UCSD-AML1 (cell line): ENCODE data around the gene CYB5B.
A peak's percentile ranks its signal among the peaks of the same experiment; 100 is the strongest.
"Not testable (repeated sequence)": the region's sequence is repeated elsewhere in the genome, so short reads cannot be mapped to it uniquely, and the experiment has no call there.

Source experiments
- DNase-seq: peaks from one replicate; lab custom pipeline; 2025; ENCODE audit not compliant: unreplicated experiment; lab: John Stamatoyannopoulos, UW

CYB5B gene

DNA sequence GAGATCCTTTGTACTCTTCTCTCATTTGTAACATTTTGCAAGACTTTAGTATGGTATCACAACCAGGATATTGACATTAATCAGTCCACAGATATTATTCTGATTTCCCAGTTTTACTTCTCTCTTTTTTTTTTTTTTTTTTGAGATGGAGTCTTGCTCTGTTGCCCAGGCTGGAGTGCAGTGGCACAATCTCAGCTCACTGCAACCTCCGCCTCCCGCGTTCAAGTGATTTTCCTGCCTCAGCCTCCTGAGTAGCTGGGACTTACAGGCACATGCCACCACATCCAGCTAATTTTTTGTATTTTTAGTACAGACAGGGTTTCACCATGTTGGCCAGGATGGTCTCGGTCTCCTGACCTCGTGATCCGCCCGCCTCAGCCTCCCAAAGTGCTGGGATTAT lies 16.6 kb downstream of the CYB5B start:
- not testable (repeated sequence) for DNase-seq

DNA sequence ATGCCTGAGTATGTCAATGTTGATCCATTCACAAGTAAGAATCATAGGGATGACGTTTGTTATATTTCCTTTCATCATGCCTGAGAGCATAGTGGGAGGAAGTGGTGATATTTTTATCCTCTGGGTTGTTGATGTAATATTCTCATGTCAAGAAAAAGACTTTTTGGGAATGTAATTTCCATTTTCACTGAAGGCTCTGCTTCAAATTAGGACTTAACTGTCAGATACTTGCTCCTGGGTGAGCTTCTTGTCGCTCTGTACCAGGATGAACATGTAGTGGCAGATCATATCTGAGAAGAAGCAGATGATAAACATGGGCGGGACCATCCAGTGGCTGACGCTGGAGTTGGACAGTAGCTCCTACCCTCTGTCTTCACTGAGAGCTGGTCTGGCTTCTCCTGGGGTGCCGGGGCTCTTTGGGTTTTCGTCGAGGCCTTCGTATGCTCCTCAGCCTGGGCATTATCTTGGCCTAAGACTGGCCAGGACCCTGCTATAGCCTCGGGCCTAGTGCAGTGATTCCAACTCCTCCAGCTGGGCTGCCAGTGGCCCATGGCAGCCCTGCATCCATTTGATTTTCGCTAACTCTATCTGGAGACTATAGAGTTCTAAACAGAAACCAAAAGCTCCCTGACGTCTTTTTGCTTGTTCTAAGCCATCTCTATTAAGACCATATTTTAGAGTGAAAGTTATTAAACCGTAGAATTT lies 19.7 kb downstream of the CYB5B start:
- peak; percentile 17 for DNase-seq

DNA sequence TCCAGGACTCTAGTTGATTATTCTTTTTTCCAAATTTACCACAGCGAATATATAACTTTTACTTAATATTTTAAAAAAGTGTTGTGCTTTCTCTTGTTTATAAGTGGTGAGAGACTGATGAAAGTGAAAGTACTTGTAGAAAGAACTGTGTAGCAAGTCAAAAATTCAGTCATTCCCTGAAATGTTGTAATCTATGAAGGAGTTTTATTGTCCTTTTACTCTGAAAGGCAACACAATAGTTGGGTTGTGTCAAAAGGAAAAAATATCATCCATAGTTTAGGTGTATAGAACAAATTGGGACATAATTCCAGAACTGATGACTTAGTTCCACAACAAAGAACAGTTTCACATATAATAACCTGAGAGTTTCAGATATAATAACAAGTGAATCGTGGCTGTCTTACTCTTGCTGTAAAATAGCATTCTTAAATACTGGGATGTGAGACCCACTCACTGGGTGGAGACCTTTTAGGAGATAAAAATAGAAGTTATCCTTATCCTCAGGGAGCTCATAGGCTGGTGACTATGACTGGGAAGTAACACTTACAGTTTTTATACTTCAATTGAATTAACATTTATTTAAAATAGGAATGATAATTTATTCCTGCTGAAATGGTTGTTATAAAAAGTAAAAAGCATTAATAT lies 20.6 kb downstream of the CYB5B start:
- DNase-seq, result no peak

DNA sequence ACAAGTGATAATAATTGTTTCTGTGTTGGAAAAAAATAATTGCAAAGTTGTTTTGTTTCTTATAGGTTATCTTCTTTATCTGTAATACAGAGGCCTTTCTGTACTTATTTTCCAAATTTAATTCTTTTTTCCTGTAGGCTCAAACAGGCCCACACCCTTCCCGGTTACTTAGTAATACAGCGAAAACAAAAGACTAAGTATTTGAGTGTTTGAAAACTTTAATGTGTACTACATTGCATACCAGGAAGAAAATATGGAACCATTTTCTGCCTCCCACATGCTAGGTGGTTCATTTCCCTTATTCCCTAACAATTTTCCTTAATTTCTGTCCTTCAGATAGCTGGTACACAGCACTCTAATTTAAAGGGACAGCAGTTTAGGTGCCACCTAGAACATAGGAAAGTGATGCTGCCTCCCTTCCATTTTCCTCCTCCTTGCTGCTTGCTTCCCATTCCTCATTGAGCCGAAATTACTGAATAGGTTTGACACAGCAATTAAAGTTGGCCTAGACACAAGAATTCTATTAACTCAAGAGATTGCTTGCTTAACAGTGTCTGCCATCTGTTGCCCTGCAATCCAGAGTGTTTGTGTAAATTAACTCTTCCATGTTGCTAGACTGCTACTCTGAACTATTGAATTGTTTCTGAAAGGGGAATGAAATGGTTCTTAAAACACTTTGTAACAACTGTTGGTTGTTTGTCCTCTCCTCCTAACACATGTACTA lies 24.2 kb downstream of the CYB5B start:
- DNase-seq, result no peak

DNA sequence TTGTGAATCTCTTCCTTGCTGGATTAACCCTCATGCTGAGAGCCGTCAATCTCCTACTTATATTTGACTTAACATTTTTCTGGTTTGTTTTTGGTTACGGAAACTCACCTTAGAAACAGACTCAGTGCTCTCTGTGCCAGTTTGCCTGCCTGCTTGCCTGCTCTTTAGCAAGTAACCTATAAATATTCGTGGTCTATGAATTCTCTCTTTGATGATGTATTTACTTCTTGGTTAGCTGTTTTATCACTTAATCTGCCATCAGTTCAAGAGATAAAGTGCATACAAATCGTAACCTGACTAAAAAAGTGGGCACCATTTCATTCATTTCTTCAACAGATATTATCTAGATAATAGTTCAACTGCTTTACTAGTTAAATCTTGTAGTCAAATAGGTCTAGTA lies 26.7 kb downstream of the CYB5B start:
- no peak for DNase-seq

DNA sequence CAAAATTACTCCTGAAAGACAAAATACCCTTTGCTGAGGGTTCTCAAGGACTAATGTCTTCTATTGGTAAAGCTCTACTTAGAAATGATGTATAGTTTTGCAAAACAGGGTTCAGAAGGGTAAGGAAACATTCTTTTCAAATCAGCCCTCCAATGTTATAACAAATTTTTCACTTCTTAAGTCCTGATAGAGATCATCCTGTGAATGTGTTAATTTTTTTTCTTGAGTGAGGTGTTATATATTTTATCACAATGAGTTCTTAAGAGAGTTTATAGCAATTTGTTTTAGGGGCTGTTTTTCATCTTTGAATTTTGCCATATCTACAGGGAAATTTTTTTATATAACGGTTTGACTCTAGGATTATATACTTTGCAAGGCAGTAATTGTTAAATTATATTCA lies 29.5 kb downstream of the CYB5B start:
- no peak for DNase-seq

DNA sequence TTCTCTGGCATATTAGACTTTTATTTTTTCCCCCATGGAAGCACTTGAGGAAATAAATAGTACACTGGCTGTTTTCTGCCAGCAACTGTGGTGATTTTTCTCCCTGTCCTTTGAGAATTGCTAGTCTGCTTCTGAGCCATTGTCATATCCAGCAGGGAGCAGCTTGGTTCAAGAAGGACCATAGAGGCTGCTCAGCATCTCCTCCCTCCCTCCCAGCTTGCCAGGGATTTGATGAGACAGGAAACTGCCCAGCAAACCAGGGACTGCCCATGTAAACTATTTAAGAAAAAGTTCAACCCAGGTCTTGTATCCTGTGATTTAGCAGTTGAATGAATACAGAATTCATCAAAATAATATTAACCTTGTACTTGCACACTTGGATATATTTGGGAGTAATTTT lies 39.5 kb downstream of the CYB5B start:
- no peak for DNase-seq

DNA sequence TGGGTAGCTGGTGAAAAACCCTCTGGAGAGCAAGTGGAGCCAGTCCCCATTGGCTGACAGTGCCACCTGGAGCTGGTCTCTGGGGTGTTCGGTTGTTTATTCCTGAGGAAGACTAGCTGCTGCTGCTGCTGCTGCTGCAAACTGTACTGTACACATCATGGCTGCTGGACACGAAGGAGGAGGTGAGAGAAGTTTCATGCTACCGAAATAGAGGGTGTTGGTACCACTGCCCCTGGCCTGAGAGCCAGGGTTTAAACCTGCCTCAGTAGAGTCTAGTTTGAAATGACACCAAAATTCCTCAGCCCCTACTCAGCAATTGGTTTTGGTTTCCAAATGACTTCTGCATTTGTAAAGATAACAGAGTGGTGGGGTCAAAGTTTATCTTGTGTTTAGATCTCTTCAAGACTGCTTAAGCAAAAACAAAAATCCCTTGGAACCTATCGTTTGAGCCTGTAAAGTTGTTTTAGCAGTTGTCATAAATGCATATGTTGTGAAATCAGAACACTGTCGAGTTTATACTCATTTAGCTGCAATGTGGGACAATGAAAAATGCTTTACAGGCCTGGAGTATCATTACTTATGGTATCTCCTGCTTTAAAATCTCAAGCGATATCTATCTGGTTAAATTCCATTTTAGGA lies 40.8 kb downstream of the CYB5B start:
- peak; percentile 27 for DNase-seq

DNA sequence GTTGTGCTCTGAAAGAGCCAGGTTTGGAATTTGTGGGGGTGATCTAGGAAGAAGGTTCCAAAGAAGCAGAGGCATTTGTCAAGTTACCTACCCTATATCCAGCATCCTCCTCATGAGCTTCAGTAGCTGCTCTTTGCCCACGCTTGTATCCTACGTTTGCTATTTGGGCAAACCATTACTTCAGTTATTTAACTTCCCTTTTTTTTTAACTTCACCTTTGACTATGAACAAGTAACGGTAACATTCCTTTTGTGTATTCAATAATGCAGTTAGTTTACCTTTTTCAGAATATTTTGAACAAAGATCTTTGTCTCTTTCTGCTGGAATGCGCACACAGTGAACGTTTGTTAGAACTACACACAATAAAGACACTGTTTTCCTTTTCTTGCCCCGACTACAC lies 41.5 kb downstream of the CYB5B start:
- no peak for DNase-seq

DNA sequence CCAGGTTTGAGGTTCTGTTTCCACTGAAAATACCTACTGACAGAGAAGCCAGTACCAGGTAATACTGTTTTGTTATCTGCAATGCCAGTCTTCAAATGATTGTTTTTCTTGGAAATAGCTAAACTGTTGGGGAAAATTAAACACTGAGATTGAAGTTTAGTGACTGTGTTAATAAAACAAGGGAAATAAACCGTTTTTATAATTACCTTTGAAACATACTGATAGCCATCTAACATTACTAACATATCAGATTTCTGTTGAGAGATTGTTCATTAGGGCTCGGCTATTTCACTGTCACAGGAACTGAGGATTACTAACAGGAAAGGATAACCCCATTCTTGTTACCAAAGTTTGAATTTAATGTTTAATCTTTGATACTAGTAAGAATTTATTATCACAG lies 42.1 kb downstream of the CYB5B start:
- DNase-seq, result no peak

DNA sequence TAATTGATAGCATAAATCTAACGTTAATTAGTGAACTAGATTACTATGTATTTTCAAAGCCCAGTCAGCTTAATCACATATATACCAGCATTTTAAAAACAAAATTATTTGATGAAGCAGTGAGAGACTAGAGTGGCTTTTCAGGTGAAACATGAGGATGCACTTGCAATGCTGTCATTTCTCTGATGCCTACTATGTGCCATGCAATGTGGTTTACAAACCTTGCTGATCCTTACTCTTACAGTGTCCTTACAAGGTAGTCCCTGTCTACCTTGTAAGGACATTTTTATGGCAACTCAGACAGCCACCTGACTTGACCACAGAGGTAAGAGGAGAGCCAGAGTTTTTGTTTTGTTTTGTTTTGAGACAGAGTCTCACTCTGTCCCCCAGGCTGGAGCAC lies 42.7 kb downstream of the CYB5B start:
- DNase-seq, result no peak

DNA sequence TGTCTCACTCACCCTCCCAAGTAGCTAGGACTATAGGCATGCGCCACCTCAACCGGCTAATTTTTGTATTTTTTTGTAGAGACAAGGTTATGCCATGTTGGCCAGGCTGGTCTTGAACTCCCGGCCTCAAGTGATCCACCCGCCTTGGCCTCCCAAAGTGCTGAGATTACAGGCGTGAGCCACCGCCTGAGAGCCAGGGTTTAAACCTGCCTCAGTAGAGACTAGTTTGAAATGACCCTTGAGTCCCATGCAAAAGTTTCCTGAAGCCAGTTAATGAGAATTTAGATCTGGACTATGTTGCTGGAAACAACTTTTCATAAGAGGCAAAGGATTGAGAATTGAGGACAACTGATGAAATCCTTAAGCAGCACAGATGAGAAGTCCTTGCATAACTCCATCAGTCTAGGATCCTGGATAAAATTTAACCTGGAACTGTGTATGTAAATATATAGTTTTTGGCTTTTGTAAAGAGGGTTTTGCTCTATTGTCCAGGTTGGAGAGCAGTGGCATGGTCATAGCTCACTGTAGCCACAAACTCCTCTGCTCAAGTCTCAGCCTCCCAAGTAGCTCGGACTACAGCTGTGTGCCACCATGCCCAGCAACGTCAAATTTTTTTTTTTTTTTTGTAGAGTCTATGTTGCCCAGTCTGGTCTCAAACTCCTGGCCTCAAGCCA lies 43.2 kb downstream of the CYB5B start:
- DNase-seq, result no peak

DNA sequence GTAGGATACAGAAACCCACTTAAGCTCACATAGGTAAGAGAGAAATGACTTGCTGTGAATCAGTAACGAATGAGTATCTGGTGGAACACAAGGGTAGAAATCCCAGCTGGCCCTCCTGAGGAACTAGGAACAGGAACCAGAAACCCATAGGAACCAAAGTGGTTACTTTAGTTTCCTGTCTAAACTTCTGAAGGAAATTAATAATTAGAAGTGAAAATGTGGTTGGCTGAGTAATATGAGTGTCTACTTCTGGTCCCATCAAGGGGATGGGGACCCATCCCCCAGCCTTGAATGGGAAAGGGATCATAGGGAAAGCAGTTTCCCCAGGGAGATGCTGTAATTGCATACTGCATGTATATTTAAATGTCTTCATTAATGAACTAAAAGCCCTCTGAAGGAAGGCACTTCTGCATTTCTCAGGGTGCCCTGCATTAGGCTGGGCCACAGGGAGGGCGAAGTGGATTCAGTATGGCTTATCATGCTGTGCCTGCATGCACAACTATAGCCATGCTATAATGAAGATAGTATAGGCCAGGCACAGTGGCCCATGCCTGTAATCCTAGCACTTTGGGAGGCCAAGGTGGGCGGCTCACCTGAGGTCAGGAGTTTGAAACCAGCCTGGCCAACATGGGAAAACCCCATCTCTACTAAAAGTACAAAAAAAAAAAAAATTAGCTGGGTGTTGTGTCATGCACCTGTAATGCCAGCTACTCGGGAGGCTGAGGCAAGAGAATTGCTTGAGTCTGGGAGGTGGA lies 45.6 kb downstream of the CYB5B start:
- DNase-seq, result peak; percentile 35

DNA sequence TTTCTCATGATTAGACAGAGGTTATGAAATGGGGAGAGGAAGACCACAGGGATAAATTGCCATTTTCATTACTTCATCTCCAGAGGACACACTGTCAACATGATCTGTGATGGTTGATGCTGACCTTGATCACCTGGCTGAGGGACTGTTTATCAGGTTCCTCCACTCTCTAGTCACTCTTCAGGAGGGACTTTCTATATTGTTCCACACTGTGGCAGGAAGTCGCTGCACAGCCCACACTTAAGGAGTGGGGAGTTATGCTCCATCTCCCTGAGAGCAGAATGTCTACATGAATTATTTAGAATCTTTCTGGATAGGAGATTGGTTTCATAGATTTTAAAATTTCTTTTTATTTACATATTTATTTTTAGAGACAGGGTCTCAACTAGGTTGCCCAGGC lies 46.7 kb downstream of the CYB5B start:
- no peak for DNase-seq

DNA sequence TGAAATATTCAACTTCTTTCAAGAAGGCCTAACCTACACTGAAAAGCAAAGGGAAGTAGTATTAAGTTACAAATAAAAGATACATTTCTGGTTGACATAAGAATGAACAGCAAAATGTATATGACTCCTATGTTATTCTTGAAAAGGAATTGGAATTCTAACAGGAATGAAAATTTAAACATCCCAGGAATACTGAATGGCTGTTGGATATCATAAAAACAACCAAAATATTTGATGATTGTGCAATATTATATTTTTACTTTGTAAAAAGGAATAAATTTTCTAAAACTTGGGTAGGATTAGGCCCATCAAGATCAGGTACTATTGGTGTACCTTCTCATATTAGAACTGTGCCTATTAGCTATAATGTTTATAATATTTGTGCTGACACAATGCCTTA lies 50.0 kb downstream of the CYB5B start:
- DNase-seq, result no peak

DNA sequence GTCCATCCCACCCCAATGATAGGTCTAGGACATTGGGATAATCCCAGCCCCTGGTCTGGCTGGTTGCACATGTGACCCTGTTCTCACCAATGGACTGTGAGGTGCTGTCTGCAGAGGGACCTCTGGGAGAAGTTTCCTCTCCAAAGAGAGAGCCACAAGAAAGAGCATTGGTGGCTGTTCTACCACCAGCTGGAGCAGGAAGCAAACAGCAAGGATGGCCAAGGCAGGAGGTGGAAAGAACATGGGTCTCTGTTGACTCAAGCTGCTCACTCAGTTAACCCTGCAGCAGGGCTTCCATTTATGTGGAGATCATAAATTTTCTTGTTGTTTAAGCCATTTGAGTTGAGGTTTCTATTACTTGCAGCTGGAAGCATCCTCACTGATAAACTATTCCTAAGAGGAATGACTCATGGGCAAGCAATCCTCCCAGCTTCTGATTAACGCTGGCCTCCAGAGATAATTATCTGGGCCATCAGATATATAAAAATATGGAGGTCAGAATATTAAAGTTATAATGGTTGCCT lies 52.6 kb downstream of the CYB5B start:
- DNase-seq, result peak; percentile 26

DNA sequence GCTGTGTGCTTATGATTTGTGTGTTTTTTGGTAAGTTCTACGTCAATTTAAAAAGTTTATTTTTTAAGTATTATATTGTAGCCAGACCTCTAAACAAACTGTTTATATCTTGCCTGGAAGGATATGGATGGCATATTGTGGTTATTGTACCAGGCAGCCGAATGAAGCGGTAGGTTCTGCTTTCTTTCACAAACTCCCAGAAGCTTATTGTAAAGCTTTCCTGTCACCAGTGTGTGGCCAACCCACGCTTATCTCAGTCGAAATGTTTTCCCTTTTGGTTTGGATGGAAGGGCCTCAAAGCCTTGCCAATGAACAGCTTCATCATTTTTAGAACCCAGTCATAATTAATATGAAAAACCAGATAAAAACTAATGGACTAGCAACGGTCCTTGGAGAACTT lies 53.1 kb downstream of the CYB5B start:
- peak; percentile 46 for DNase-seq

DNA sequence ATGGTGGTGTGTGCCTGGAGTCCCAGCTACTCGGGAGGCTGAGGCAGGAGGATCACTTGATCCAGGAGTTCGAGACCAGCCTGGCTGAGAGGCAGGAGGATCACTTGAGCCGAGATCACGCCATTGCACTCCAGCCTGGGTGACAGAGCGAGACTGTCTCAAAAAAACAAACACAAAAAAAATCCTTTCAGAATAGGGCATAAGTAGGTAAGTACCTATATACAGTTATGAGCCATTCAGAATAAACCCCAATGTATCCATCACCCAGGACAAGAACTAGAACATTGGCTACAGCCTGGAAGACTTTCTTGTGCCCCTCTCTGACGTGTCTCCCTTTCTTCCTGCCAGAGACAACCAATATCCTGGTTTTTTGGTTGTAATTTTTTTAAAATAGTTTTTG lies 54.3 kb downstream of the CYB5B start:
- no peak for DNase-seq

DNA sequence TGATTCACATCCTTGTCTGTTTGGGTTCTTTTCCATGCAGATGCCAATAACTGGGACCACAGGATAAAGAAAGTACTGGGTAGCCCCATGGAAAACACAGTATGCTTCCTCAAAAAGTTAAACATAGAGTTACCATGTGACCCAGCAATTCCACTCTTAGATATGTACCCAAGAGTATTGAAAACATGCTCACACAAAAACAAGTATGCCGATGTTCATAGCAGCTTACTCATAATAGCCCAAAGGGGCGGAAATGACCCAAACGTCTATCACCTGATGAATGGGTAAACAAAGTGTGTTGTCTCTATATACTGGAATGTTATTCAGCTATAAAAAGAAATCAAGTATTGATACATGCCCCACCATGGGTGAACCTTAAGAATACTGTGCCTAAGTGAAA lies 55.4 kb downstream of the CYB5B start:
- no peak for DNase-seq

DNA sequence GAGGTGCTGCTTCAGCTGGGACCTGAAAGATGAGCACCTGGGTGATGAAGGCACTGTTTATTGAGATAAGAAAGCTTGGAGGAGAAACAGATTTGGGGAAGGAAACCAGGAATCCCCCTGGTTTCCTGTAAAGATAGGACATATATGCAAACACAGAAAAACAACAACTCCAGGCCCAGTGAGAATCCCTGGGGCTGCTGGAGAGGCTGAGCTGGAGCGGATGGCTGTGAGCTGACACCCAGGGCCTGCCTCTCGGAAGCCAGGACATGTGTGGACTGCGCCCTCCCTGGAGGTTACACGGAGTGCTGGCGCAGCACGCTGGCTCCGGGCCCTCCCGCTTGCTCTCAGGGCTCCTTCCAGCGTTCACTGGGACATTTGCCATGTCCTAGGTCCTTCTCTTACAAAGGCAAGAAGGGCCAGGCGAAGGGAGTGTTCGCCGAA lies 57.5 kb downstream of the CYB5B start:
- no peak for DNase-seq
